ENCODE results near the gene ACTL7B. TPM values are rescaled to one million over a fixed set of nuclear protein-coding genes. Genes with fewer than 3 reads are reported as not detected.

The ACTL7B gene
- total RNA-seq, 1 donor from 2014 or later, result 0.11 TPM

DNA sequence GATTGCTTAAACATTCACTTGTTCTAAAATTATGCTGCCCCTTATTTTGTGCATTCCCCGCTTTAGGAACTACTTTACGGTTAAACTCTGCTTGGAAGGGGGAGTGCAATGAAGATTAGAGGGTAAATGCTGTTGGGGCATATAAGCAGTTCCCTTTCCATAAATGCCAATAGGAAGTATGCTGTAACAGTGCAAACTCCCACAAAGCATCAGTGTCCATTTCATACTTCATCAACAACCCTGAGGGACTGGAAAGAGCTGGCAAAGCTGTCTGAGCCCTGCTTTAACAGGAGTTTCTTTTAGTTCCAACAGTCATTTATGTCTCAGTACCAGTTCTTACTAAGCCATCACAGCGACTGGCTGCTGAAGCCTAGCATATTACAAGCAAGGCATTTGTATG, 8.1 kb upstream of the ACTL7B start:
- no peak for DNase-seq (ENCODE audit: low spot score)
- Mint-ChIP-seq H3K27me3 (ENCODE audit: low read depth) (no peaks in the 10 kb centered on the region), H3K27ac (no peak overlapping the region), H3K9me3 (no peaks in the 10 kb centered on the region), H3K36me3 (ENCODE audit: low read depth) (peaks cover 13% of the 10 kb centered on the region), H3K4me3 (ENCODE audit: low read depth) (no peak overlapping the region), H3K4me1 (ENCODE audit: low read depth) (peaks cover 5% of the 10 kb centered on the region)
- intact Hi-C loops (cut with micrococcal nuclease), result no loop called here

DNA sequence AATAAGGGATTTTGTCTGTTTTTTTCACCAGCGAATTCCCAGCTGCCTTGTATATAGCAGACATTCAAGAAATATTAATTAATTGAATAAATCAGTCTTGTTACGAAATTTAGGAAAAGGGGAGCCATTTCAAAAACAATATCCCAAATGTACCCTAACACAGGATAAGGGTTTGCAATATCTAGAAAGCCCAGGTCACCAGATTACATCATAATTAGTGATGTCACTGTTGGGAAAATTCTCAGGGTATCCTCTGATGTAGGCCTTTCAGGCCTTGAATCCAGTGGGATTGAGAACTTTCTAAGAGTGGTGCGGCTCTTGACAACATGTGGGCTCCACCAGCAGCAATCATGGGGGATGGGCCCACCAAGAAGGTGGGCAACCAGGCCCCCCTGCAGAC, 6.2 kb upstream of the ACTL7B start, which contains the start of gene ACTL7A:
Gene ACTL7A (plus strand): TSS at position 270 of the 400 bp plus-strand sequence. CDS start 57 bp downstream, at position 327.
- no peaks in the 10 kb centered on the region for H3K9me3 Mint-ChIP-seq
- H3K27me3 Mint-ChIP-seq (ENCODE audit: low read depth), result no peaks in the 10 kb centered on the region
- no peak within 1 kb of the TSS for H3K4me3 Mint-ChIP-seq (ENCODE audit: low read depth)
- peaks cover 5% of the 10 kb centered on the region for H3K4me1 Mint-ChIP-seq (ENCODE audit: low read depth)
- intact Hi-C loops (cut with micrococcal nuclease), result no loop called here
- no peak for DNase-seq (ENCODE audit: low spot score)
- no peak within 1 kb of the TSS for H3K27ac Mint-ChIP-seq
- H3K36me3 Mint-ChIP-seq (ENCODE audit: low read depth), result no peaks in the 10 kb centered on the region

DNA sequence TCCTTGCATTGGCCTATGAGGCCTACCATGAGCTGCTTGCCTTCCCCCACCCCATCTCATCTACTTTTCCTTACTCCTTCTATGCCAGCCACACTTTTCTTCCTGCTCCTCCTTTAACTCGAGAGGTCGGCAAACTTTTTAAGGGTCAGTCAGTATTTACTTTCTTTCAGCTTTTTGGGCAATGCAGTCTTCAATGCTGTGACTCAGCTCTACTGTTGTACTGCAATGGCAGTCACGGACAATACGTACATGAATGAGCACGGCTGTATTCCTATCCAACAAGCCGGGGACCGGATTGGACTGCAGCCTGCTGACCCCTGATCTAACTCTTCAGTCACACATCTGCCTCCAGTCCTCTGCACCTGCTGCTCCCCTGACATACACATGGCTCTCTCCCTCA, 5.7 kb upstream of the ACTL7B start:
- Mint-ChIP-seq H3K27ac (no peak overlapping the region), H3K9me3 (no peaks in the 10 kb centered on the region), H3K4me3 (ENCODE audit: low read depth) (no peak overlapping the region), H3K27me3 (ENCODE audit: low read depth) (no peaks in the 10 kb centered on the region), H3K4me1 (ENCODE audit: low read depth) (peaks cover 5% of the 10 kb centered on the region), H3K36me3 (ENCODE audit: low read depth) (no peaks in the 10 kb centered on the region)
- no peak for DNase-seq (ENCODE audit: low spot score)
- intact Hi-C loops (cut with micrococcal nuclease), result no loop called here

DNA sequence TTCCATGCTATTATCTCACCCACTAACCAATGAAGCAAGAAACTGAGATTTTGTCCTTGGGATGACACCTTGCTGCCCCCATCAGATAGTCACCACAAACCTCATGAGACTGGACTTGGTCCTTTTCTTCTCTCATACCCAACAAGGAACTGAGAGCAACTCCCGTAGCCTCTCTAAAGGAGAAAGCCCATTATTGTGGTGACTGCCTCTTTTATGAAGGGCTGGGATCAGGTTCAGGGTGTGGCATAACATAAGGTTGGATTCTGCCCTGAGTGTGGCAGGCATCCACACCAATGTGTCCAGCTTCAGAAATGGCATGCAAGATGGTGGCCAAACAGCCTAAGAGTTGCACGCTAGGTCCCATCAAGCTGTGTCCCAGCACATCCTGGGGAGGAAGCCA, 5.0 kb upstream of the ACTL7B start:
- no peak for DNase-seq (ENCODE audit: low spot score)
- intact Hi-C loops (cut with micrococcal nuclease), result no loop called here
- no peaks in the 10 kb centered on the region for H3K9me3 Mint-ChIP-seq
- no peak overlapping the region for H3K4me3 Mint-ChIP-seq (ENCODE audit: low read depth)
- H3K27ac Mint-ChIP-seq, result no peak overlapping the region
- H3K27me3 Mint-ChIP-seq (ENCODE audit: low read depth), result no peaks in the 10 kb centered on the region
- H3K36me3 Mint-ChIP-seq (ENCODE audit: low read depth), result no peaks in the 10 kb centered on the region
- H3K4me1 Mint-ChIP-seq (ENCODE audit: low read depth), result peaks cover 5% of the 10 kb centered on the region

DNA sequence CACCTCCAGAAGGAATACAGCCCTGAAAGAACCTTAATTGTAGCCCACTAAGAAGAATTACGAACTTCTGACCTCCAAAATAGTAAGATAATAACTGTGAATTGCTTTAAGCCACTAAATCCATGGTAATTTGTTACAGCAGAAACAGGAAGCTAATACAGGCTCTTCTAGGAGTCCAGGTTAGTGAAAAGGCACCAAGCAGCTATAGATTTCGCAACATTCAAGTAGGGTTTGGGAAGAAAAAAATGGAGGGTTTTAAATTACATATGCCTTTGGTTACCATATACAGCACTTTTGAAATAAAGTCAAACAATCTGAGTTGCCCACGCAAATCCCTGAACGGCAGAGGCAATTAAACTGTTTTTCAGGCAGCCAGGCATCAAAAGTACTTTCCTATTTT, 4.6 kb upstream of the ACTL7B start:
- Mint-ChIP-seq H3K27ac (no peak overlapping the region), H3K27me3 (ENCODE audit: low read depth) (no peaks in the 10 kb centered on the region)

DNA sequence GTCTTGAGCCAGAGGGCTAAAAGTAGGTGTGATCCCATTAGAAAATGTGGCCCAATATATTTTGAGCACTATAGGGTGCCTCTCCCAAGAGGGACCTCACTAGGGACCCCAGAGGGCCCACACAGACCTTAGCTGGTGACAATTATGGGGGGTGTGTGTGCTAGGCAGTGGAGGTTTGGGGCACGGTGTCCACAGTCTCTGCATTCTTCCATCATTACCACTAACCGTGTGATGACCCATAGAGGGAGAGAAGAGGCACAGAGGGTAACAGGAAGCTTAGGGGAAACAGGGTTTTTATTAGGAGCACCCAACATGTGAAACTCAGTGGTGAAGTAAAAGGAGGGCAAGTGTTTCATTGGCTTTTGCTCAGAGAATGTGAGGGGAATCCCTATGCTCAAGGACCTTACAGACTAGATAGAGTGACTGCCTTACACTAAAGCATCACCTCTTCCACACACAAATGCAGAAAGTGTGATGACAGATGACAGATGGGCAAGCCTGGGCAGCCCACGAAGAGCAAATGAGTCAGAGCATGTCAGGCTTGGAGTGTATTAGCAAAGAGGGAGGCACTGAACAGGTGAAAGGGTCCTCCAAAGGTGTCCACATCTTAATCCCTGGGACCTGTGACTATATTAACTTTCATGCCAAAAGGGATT, 3.8 kb upstream of the ACTL7B start:
- no peak for DNase-seq (ENCODE audit: low spot score)
- no peaks in the 10 kb centered on the region for H3K9me3 Mint-ChIP-seq
- no peaks in the 10 kb centered on the region for H3K27me3 Mint-ChIP-seq (ENCODE audit: low read depth)
- H3K27ac Mint-ChIP-seq, result no peak overlapping the region
- no peaks in the 10 kb centered on the region for H3K36me3 Mint-ChIP-seq (ENCODE audit: low read depth)
- intact Hi-C loops (cut with micrococcal nuclease), result no loop called here
- no peak overlapping the region for H3K4me3 Mint-ChIP-seq (ENCODE audit: low read depth)
- H3K4me1 Mint-ChIP-seq (ENCODE audit: low read depth), result peaks cover 5% of the 10 kb centered on the region

More for the DNA sequence above, 4.6 kb upstream of the ACTL7B start:
- DNase-seq (ENCODE audit: low spot score), result no peak
- Mint-ChIP-seq H3K4me1 (ENCODE audit: low read depth) (peaks cover 5% of the 10 kb centered on the region), H3K36me3 (ENCODE audit: low read depth) (no peaks in the 10 kb centered on the region), H3K9me3 (no peaks in the 10 kb centered on the region), H3K4me3 (ENCODE audit: low read depth) (no peak overlapping the region)
- intact Hi-C loops (cut with micrococcal nuclease), result no loop called here

DNA sequence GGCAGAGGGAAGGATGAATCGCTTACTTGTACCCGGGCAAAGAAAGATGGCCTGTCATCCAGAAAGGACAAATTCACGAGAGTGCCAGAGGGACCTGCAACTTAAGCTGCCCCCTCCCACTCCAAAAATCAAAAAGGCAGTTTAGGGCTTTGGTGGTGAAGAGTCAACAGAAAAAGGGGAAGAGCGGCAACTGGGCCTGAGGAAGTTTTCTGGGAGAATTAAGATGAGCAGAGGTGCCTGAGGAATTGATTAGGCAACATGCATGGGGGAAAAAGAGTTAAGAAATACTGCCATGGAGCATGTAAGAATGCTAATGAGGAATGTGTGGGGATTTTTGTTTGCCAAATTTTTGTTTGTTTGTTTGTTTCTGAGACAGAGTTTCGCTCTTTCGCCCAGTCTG, 1.8 kb upstream of the ACTL7B start:
- Mint-ChIP-seq H3K4me3 (ENCODE audit: low read depth) (no peak overlapping the region), H3K4me1 (ENCODE audit: low read depth) (peaks cover 5% of the 10 kb centered on the region), H3K27ac (no peak overlapping the region), H3K36me3 (ENCODE audit: low read depth) (no peaks in the 10 kb centered on the region), H3K9me3 (no peaks in the 10 kb centered on the region), H3K27me3 (ENCODE audit: low read depth) (no peaks in the 10 kb centered on the region)
- no peak for DNase-seq (ENCODE audit: low spot score)
- intact Hi-C loops (cut with micrococcal nuclease), result no loop called here

DNA sequence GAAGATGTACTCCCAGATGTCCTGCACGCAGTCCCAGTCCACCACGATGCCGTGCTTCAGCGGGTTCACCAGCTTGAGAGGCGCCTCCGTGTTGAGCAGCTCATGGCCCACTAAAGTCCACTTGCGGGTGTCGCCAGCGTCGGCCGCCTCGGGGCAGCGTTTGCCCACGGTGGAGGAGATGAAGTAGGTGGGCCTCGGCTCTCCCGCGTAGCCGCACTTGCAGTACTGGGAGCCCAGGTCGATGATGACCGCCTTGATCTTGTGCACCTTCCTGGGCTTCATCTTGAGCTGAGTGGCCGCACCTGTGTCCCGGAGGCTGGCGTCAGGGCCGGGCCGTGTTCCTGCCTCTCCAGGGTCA, 278 bp downstream of the ACTL7B start:
- Mint-ChIP-seq H3K4me3 (ENCODE audit: low read depth) (no peak overlapping the region), H3K4me1 (ENCODE audit: low read depth) (peaks cover 5% of the 10 kb centered on the region), H3K9me3 (no peaks in the 10 kb centered on the region), H3K36me3 (ENCODE audit: low read depth) (no peaks in the 10 kb centered on the region), H3K27me3 (ENCODE audit: low read depth) (peaks cover 3% of the 10 kb centered on the region), H3K27ac (no peak overlapping the region)
- intact Hi-C loops (cut with micrococcal nuclease), result no loop called here
- DNase-seq (ENCODE audit: low spot score), result no peak

DNA sequence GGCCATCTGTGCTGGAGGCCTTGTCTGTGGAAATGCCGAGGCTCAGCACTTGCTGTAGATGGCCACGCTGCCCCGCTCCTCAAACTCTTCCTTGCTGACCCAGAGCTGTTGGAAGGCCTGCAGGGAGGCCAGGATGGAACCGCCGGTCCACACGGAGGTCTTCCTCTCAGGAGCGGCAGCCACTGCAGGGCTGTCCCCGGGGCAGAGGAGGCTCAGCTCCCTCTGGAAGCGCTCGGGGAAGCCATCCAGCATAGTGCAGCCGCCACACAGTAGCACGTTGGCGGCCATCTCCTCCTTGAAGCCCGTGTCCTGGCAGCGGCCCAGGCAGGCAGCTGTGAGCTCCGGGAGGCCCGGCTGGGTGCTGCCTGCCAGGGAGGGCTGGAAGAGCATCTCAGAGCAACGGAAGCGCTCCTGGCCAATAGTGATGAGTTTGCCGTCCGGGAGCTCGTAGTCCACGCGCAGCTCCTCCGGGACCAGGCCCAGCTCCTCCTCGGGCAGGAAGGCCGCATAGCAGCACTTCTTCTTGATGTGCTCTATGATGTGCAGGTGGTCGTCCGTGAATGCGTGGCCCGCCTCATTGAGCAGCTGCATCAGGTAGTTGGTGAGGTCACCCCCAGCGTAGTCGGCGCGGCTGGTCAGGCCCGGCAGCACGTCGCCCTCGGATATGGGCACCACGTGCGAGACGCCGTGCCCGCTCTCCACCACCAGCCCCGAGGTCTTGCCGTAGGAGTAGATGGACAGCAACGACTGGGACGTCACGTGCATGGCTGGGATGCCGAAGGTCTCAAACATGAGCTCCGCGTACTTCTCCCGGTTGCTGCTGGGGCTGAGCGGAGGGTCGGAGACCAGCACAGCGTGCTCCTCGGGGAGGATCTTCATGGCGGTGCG, 901 bp downstream of the ACTL7B start:
- Mint-ChIP-seq H3K27ac (no peak overlapping the region), H3K4me3 (ENCODE audit: low read depth) (no peak overlapping the region), H3K27me3 (ENCODE audit: low read depth) (peaks cover 5% of the 10 kb centered on the region), H3K9me3 (no peaks in the 10 kb centered on the region), H3K4me1 (ENCODE audit: low read depth) (peaks cover 5% of the 10 kb centered on the region), H3K36me3 (ENCODE audit: low read depth) (no peaks in the 10 kb centered on the region)
- DNase-seq (ENCODE audit: low spot score), result no peak
- intact Hi-C loops (cut with micrococcal nuclease), result no loop called here

DNA sequence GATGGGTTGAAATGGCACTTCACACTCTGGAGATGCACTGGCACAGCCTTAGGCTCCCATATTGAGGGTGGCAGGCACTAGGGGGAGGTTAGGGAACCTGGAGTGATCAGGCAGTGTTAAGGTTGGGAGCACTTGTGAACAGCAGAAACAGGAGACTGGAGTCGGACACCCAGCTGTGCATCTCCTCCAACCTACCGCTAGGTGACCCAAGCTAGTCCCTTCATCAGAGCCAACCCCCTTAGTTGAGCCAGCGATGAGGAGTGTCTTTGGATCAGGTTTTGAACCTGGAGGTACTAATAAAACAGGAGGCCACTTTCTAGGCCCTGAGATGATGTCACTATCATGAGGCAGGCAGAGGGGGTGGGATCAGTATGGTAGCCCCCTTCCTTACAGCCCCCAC, 1.7 kb downstream of the ACTL7B start:
- Mint-ChIP-seq H3K27me3 (ENCODE audit: low read depth) (peaks cover 5% of the 10 kb centered on the region), H3K27ac (no peak overlapping the region), H3K4me3 (ENCODE audit: low read depth) (no peak overlapping the region), H3K9me3 (no peaks in the 10 kb centered on the region), H3K36me3 (ENCODE audit: low read depth) (no peaks in the 10 kb centered on the region), H3K4me1 (ENCODE audit: low read depth) (no peaks in the 10 kb centered on the region)
- DNase-seq (ENCODE audit: low spot score), result no peak
- intact Hi-C loops (cut with micrococcal nuclease), result no loop called here

DNA sequence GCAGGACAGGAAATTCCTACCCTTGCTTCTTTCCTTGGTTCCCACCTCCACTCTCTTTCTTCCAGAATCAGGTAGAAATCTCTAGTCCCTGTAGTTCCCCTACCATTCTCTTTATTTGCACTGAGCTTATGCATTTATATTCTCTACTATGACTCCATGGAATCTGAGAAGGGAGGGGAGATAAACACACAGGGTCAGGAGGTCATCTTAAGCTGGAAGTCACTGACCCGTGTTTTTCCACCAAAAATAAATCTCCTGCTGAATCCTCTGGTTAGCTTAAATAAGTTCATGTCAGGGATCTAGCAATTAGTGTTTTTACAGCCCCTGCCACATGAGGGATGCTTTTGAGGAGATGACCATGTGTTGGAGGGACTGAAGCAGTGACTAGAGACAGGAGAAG, 3.7 kb downstream of the ACTL7B start:
- no peak overlapping the region for H3K27ac Mint-ChIP-seq
- DNase-seq (ENCODE audit: low spot score), result no peak
- H3K9me3 Mint-ChIP-seq, result no peaks in the 10 kb centered on the region
- peaks cover 7% of the 10 kb centered on the region for H3K27me3 Mint-ChIP-seq (ENCODE audit: low read depth)
- no peaks in the 10 kb centered on the region for H3K36me3 Mint-ChIP-seq (ENCODE audit: low read depth)
- no peaks in the 10 kb centered on the region for H3K4me1 Mint-ChIP-seq (ENCODE audit: low read depth)
- no peak overlapping the region for H3K4me3 Mint-ChIP-seq (ENCODE audit: low read depth)
- intact Hi-C loops (cut with micrococcal nuclease), result no loop called here

DNA sequence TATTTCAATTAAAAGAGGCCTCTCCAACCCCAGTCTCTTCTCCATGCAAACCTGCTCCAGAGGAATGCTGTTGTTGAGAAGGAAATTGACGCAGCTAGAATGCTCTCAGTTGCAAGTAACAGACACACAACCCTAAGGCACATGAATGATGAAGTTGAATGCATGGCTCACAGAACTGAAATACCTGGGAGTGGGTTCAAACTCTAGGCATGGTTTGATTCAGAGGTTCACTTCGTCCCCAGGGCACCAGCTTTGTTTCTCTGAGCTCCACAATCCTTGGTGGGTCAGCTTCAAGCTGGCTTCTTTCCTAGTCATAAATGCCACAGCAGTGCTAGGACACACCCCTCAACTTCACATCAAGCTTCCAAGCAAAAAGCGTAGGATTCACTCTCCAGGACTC, 4.6 kb downstream of the ACTL7B start:
- no peaks in the 10 kb centered on the region for H3K36me3 Mint-ChIP-seq (ENCODE audit: low read depth)
- no peak for DNase-seq (ENCODE audit: low spot score)
- intact Hi-C loops (cut with micrococcal nuclease), result no loop called here
- H3K4me3 Mint-ChIP-seq (ENCODE audit: low read depth), result no peak overlapping the region
- H3K27ac Mint-ChIP-seq, result no peak overlapping the region
- peaks cover 8% of the 10 kb centered on the region for H3K27me3 Mint-ChIP-seq (ENCODE audit: low read depth)
- no peaks in the 10 kb centered on the region for H3K4me1 Mint-ChIP-seq (ENCODE audit: low read depth)
- H3K9me3 Mint-ChIP-seq, result no peaks in the 10 kb centered on the region

DNA sequence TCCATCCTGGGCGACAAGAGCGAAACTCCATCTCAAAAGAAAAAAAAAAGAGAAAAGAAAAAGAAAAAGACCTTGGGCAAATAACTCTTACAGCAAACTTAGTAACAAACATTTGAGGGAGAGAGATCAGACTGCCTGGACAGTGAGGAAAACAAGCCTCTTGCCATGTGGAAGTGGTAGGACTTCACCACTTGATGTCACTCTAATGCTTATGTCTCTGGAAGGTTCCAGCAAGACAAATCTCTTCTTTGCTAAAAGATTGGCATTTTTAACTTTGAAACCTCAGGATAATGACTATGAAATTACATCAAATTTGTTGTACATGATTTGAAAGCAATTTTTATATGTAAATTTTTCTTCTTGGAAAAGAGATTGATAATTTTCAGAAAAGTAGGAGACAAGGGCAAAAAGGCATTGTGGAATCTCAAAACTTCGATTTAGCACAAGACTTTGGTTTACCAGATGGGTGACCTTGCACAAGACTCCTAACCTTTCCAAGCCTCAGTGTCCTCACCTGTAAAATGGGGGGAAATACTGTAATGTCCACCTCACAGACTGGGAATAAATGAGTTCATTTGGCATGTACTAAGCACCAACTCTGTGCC, 5.4 kb downstream of the ACTL7B start:
- Mint-ChIP-seq H3K27ac (no peak overlapping the region), H3K9me3 (no peaks in the 10 kb centered on the region), H3K27me3 (ENCODE audit: low read depth) (peaks cover 8% of the 10 kb centered on the region), H3K36me3 (ENCODE audit: low read depth) (no peaks in the 10 kb centered on the region), H3K4me1 (ENCODE audit: low read depth) (no peaks in the 10 kb centered on the region), H3K4me3 (ENCODE audit: low read depth) (no peak overlapping the region)
- intact Hi-C loops (cut with micrococcal nuclease), result no loop called here
- no peak for DNase-seq (ENCODE audit: low spot score)
